K562 (cell line): ENCODE data around the gene RPS27. TPM values are rescaled to one million over a fixed set of nuclear protein-coding genes. Genes with fewer than 3 reads are reported as not detected.

ENCODE experiments used
- CBX1 ChIP-seq: sonication (generic); IDR thresholded peaks from 2 replicates; pipeline ENCODE4 v1.6.1; 2016; ENCODE audit warnings: antibody characterized with exemption, low read depth, mild to moderate bottlenecking
- DACH1 ChIP-seq: fragments of 450-650 bp; IDR thresholded peaks from 2 replicates; pipeline ENCODE4 v1.6.1; 2018; ENCODE audit not compliant: partially characterized antibody
- GTF2E2 ChIP-seq: fragments of 200-800 bp; sonication (Bioruptor generic); IDR thresholded peaks from 2 replicates; pipeline ENCODE4 v1.6.1; 2016; ENCODE audit warnings: missing genetic modification characterization, missing compliant biosample characterization
- KHSRP ChIP-seq: fragments of 450-650 bp; IDR thresholded peaks from 2 replicates; pipeline ENCODE4 v1.6.1; 2017
- MAZ ChIP-seq, 2 experiments: fragments of 450-650 bp in 1 of 2; sonication (generic) in 1 of 2; formaldehyde crosslinking; IDR thresholded peaks in 1 of 2; conservative IDR thresholded peaks in 1 of 2; 2 replicates each; pipeline versions ENCODE4 v1.4.0 to v1.5.0; 2020; ENCODE audit warnings: mild to moderate bottlenecking in 1 of 2, missing genetic modification reagents in 1 of 2
- PBX2 ChIP-seq, 2 experiments: IDR thresholded peaks in 1 of 2; conservative IDR thresholded peaks in 1 of 2; 2 replicates each; pipeline ENCODE4 v1.6.1; 2016; ENCODE audit warnings: low read depth in 2 of 2, mild to moderate bottlenecking in 1 of 2, missing compliant biosample characterization in 1 of 2, missing genetic modification characterization in 1 of 2, moderate library complexity in 1 of 2
- POLR3A ChIP-seq: IDR thresholded peaks from 2 replicates; pipeline ENCODE4 v1.6.1; 2011; ENCODE audit warnings: borderline replicate concordance, mild to moderate bottlenecking, moderate library complexity; ENCODE audit not compliant: insufficient read length, insufficient read depth; ENCODE audit errors: extremely low read depth
- PRPF4 ChIP-seq: fragments of 200-400 bp; formaldehyde crosslinking; IDR thresholded peaks from one replicate; pipeline ENCODE4 v1.6.1; 2017; ENCODE audit warnings: low read length, low read depth, mild to moderate bottlenecking; ENCODE audit not compliant: insufficient read depth, poor library complexity, severe bottlenecking
- RBM14 ChIP-seq: fragments of 200-400 bp; formaldehyde crosslinking; IDR thresholded peaks from 2 replicates; pipeline ENCODE4 v1.6.1; 2018; ENCODE audit warnings: low read depth, mild to moderate bottlenecking, low read length, moderate library complexity, borderline replicate concordance; ENCODE audit not compliant: insufficient read depth
- SMAD2 ChIP-seq: fragments of 150-350 bp; IDR thresholded peaks from 2 replicates; pipeline ENCODE4 v1.6.1; 2014; ENCODE audit warnings: low read depth, mild to moderate bottlenecking, low read length
- TAL1 ChIP-seq: fragments of 450-650 bp; IDR thresholded peaks from 2 replicates; pipeline ENCODE4 v1.6.1; 2016; ENCODE audit warnings: mild to moderate bottlenecking
- TCF15 ChIP-seq: fragments of 250-450 bp; sonication (Bioruptor Pico); IDR thresholded peaks from 2 replicates; pipeline ENCODE4 v1.8.0; 2022; ENCODE audit warnings: moderate library complexity, mild to moderate bottlenecking, inconsistent platforms
- ZNF3 ChIP-seq: fragments of 250-450 bp; sonication (Bioruptor Pico); IDR thresholded peaks from 2 replicates; pipeline ENCODE4 v1.5.0; 2021; ENCODE audit warnings: mild to moderate bottlenecking, moderate library complexity
- polyA plus RNA-seq, 8 experiments: library from polyadenylated mRNA; depleted of rRNA in 4 of 8; stranded (reverse) in 5 of 8; unstranded in 3 of 8; fragments of >200 nt; fragmentation: Nextera tagmentation in 2 of 8; fragmentation: Illumina TruSeq in 1 of 8; extraction: Ambion mirVana in 2 of 8; extraction: Trizol in 1 of 8; gene quantifications; 2 replicates each; pipeline versions ENCODE4 v1.2.1 to v1.2.3, GENCODE V29; 2011 to 2014; ENCODE audit warnings: inconsistent platforms in 1 of 8, missing spikeins in 1 of 8
- total RNA-seq, 7 experiments: library from RNA; depleted of rRNA in 6 of 7; stranded (reverse); fragments of >200 nt in 6 of 7; fragmentation: Illumina TruSeq in 2 of 7; extraction: Trizol in 2 of 7; gene quantifications; 2 replicates each; pipeline versions ENCODE4 v1.2.1 to v1.2.3, GENCODE V29; 2011 to 2021; ENCODE audit warnings: low replicate concordance in 1 of 7
- TF ChIP-seq, protein P1 (sequence below): sonication (generic); IDR thresholded peaks from 2 replicates; pipeline ENCODE4 v1.6.1; 2016
- TF ChIP-seq, protein P2 (sequence below): IDR thresholded peaks from 2 replicates; pipeline ENCODE4 v1.6.1; 2016; ENCODE audit warnings: missing genetic modification characterization, missing compliant biosample characterization
- TF ChIP-seq, protein P3 (sequence below): sonication (generic); formaldehyde crosslinking; IDR thresholded peaks from 2 replicates; pipeline ENCODE4 v1.8.0; 2022; ENCODE audit warnings: mild to moderate bottlenecking, missing genetic modification reagents
- TF ChIP-seq, protein P4 (sequence below): fragments of 250-450 bp; sonication (Bioruptor Pico); IDR thresholded peaks from 2 replicates; pipeline ENCODE4 v1.8.0; 2021; ENCODE audit warnings: mild to moderate bottlenecking, moderate library complexity

RPS27 gene
- total and polyA plus RNA-seq, 9 of the 15 experiments (the other 6 are each of a cell fraction or from before 2014, with no cell fraction given): 2,091 to 9,377 (median 6,706) TPM

GRCh38 chr1:153945795-153946621, 44.6 kb upstream of the RPS27 start (continued):
- TF ChIP-seq, protein P1, sequence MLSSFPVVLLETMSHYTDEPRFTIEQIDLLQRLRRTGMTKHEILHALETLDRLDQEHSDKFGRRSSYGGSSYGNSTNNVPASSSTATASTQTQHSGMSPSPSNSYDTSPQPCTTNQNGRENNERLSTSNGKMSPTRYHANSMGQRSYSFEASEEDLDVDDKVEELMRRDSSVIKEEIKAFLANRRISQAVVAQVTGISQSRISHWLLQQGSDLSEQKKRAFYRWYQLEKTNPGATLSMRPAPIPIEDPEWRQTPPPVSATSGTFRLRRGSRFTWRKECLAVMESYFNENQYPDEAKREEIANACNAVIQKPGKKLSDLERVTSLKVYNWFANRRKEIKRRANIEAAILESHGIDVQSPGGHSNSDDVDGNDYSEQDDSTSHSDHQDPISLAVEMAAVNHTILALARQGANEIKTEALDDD: no peak
- TF ChIP-seq SMAD2: no peak
- TF ChIP-seq, protein P2, sequence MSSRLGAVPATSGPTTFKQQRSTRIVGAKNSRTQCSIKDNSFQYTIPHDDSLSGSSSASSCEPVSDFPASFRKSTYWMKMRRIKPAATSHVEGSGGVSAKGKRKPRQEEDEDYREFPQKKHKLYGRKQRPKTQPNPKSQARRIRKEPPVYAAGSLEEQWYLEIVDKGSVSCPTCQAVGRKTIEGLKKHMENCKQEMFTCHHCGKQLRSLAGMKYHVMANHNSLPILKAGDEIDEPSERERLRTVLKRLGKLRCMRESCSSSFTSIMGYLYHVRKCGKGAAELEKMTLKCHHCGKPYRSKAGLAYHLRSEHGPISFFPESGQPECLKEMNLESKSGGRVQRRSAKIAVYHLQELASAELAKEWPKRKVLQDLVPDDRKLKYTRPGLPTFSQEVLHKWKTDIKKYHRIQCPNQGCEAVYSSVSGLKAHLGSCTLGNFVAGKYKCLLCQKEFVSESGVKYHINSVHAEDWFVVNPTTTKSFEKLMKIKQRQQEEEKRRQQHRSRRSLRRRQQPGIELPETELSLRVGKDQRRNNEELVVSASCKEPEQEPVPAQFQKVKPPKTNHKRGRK (tag): no peak
- no peak for TF ChIP-seq TAL1
- TF ChIP-seq DACH1: peak; percentile 22
- TF ChIP-seq RBM14: 0 out of 2 replicates have a peak, but pooled peaks have one; percentile 75
- TF ChIP-seq POLR3A: no peak
- TF ChIP-seq, protein P3, sequence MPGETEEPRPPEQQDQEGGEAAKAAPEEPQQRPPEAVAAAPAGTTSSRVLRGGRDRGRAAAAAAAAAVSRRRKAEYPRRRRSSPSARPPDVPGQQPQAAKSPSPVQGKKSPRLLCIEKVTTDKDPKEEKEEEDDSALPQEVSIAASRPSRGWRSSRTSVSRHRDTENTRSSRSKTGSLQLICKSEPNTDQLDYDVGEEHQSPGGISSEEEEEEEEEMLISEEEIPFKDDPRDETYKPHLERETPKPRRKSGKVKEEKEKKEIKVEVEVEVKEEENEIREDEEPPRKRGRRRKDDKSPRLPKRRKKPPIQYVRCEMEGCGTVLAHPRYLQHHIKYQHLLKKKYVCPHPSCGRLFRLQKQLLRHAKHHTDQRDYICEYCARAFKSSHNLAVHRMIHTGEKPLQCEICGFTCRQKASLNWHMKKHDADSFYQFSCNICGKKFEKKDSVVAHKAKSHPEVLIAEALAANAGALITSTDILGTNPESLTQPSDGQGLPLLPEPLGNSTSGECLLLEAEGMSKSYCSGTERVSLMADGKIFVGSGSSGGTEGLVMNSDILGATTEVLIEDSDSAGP (CRISPR knock-in tag): no peak
- TF ChIP-seq TCF15: 0 out of 2 replicates have a peak, but pooled peaks have one; percentile 47
- TF ChIP-seq KHSRP: no peak
- TF ChIP-seq ZNF3 (CRISPR knock-in tag): no peak
- TF ChIP-seq, protein P4, sequence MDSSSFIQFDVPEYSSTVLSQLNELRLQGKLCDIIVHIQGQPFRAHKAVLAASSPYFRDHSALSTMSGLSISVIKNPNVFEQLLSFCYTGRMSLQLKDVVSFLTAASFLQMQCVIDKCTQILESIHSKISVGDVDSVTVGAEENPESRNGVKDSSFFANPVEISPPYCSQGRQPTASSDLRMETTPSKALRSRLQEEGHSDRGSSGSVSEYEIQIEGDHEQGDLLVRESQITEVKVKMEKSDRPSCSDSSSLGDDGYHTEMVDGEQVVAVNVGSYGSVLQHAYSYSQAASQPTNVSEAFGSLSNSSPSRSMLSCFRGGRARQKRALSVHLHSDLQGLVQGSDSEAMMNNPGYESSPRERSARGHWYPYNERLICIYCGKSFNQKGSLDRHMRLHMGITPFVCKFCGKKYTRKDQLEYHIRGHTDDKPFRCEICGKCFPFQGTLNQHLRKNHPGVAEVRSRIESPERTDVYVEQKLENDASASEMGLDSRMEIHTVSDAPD (CRISPR knock-in tag): no peak
- no peak for TF ChIP-seq CBX1
- TF ChIP-seq PRPF4: no peak
- peak; percentile 58 to 68 for TF ChIP-seq MAZ (CRISPR knock-in tag; conservative IDR thresholded peaks at IDR 0.05 in 1 of 2, IDR thresholded peaks at IDR 0.05 in 1 of 2)
- TF ChIP-seq GTF2E2 (tag): peak; percentile 44; the same call in 1 of the 2 replicates
- no peak for TF ChIP-seq PBX2 (CRISPR knock-in tag; IDR thresholded peaks at IDR 0.05; ENCODE audit: low read depth)
- TF ChIP-seq PBX2 (tag; conservative IDR thresholded peaks at IDR 0.05; ENCODE audit: low read depth): no peak
